Epithelial cell of proximal tubule (primary cell): Measurements from ENCODE around the gene TBC1D22A. TPM values are rescaled to one million over a fixed set of nuclear protein-coding genes. Genes with fewer than 3 reads are reported as not detected.

Source experiments
- DNase-seq: peaks from one replicate; pipeline ENCODE4 v3.0.0-alpha.2; 2011; ENCODE audit warnings: low read depth
- H3K4me3 ChIP-seq: 2 replicates; pipeline ENCODE4 v1.5.1; 2011; ENCODE audit warnings: low read depth, mild to moderate bottlenecking, low read length
- CTCF ChIP-seq: conservative IDR thresholded peaks from 2 replicates; pipeline ENCODE4 v1.5.1; 2012; ENCODE audit warnings: low read depth, mild to moderate bottlenecking, low read length
- total RNA-seq: library from RNA; depleted of rRNA; stranded (reverse); fragments of >200 nt; gene quantifications from 2 replicates; pipeline ENCODE4 v1.2.3, GENCODE V29; 2015

The TBC1D22A gene
- total RNA-seq, 1 donor from 2014 or later: 22.7 TPM

GRCh38 chr22:46990937-46991550 is 228.6 kb downstream of the TBC1D22A start:
- no peak overlapping the region for H3K4me3 ChIP-seq
- DNase-seq: no peak
- no peak for TF ChIP-seq CTCF

- H3K4me3 ChIP-seq: no peak overlapping the region
- no peak for TF ChIP-seq CTCF
- no peak for DNase-seq
These were observed 229.2 kb downstream of the TBC1D22A start for GRCh38 chr22:46991666-46992065.

- H3K4me3 ChIP-seq: no peak overlapping the region
- no peak for TF ChIP-seq CTCF
- no peak for DNase-seq
These were observed 229.8 kb downstream of the TBC1D22A start for GRCh38 chr22:46992121-46992731.

- no peak for DNase-seq
- H3K4me3 ChIP-seq: no peak overlapping the region
- TF ChIP-seq CTCF: no peak
These were observed 231.2 kb downstream of the TBC1D22A start for GRCh38 chr22:46993633-46994032.

GRCh38 chr22:46994265-46994664 is 231.8 kb downstream of the TBC1D22A start:
- DNase-seq: no peak
- no peak for TF ChIP-seq CTCF
- H3K4me3 ChIP-seq: no peak overlapping the region

- H3K4me3 ChIP-seq: no peak overlapping the region
- DNase-seq: no peak
- no peak for TF ChIP-seq CTCF
These were observed 232.5 kb downstream of the TBC1D22A start for GRCh38 chr22:46994983-46995382.
